Gastrocnemius medialis (tissue), 4 donors: Measurements from ENCODE around the gene MED4.

ENCODE experiments used
- CTCF ChIP-seq, 5 experiments: fragments of 450-650 bp in 3 of 5; fragments of 200-600 bp in 2 of 5; sonication (generic) in 2 of 5; IDR thresholded peaks in 4 of 5; conservative IDR thresholded peaks in 1 of 5; 1 replicate in 4 of 5; 2 replicates in 1 of 5; pipeline ENCODE4 v1.5.1; 2016 to 2019; ENCODE audit warnings: antibody characterized with exemption in 5 of 5, mild to moderate bottlenecking in 3 of 5, moderate library complexity in 3 of 5
- POLR2A ChIP-seq, 2 donors: fragments of 450-650 bp; IDR thresholded peaks; one replicate each; pipeline ENCODE4 v1.6.1; 2017; ENCODE audit warnings: antibody characterized with exemption in 2 of 2, mild to moderate bottlenecking in 2 of 2, moderate library complexity in 2 of 2

DNA sequence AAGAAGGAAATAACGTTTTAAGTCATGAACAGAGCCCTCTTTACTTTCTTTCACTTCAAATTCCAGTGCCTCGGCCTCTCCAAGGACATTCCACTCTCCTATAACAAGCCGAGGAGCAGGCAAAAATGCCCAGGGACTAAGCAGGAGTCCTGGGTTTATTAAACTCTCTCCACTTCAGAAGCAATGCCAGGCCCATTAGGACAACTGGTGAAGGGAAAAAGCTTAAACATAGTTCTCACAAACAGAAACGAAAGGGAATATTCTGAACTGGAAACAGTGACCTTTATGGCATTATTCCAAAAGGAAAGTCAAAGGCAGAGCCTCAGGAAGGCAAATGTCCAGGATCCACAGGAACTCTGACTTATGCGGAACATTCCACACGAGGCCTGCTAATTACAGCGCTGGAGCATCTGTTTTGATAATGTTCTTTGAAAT, 30.9 kb upstream of the MED4 start:
- TF ChIP-seq CTCF (IDR thresholded peaks at IDR 0.05 in 4 of 5, conservative IDR thresholded peaks at IDR 0.05 in 1 of 5), result no peak
- no peak for TF ChIP-seq POLR2A (IDR thresholded peaks at IDR 0.05)
